HEK293 (cell line): Measurements from ENCODE around the gene RASD1.
A peak's percentile ranks its signal among the peaks of the same experiment; 100 is the strongest.

ENCODE experiments used
- CTCF ChIA-PET: fragments of 350-600 bp; formaldehyde crosslinking; extraction: SDS; loops from one replicate; lab custom pipeline; 2021; ENCODE audit warnings: antibody characterized with exemption; lab: Yijun Ruan, JAX
- POLR2A ChIA-PET: fragments of 300-600 bp; formaldehyde crosslinking; extraction: SDS; loops from one replicate; lab custom pipeline; 2020; ENCODE audit warnings: antibody characterized with exemption, inconsistent platforms; lab: Yijun Ruan, JAX
- H3K27ac ChIP-seq: fragments of 200-500 bp; sonication (Bioruptor generic); 2 replicates; pipeline ENCODE4 v1.5.1; 2014; ENCODE audit warnings: low read depth, low read length, control low read depth, inconsistent platforms; ENCODE audit errors: extremely low read depth
- H3K36me3 ChIP-seq, 2 experiments: fragments of 200-500 bp in 1 of 2; sonication (Bioruptor generic) in 1 of 2; 1 replicate in 1 of 2; 2 replicates in 1 of 2; pipeline ENCODE4 v1.5.1; 2014 to 2017; ENCODE audit warnings: inconsistent platforms in 2 of 2, low read length in 2 of 2; ENCODE audit not compliant: control insufficient read depth in 2 of 2, insufficient read depth in 1 of 2
- H3K4me1 ChIP-seq: fragments of 200-500 bp; sonication (Bioruptor generic); 2 replicates; pipeline ENCODE4 v1.5.1; 2014; ENCODE audit warnings: mild to moderate bottlenecking, low read length, inconsistent platforms; ENCODE audit not compliant: control insufficient read depth, insufficient read depth
- H3K4me3 ChIP-seq: 2 replicates; pipeline ENCODE4 v1.5.1; 2011; ENCODE audit warnings: low read depth, mild to moderate bottlenecking, control low read depth, low read length, moderate library complexity
- H3K9me3 ChIP-seq: fragments of 200-500 bp; sonication (Bioruptor generic); 2 replicates; pipeline ENCODE4 v1.5.1; 2014; ENCODE audit warnings: low read depth, low read length, inconsistent platforms; ENCODE audit not compliant: control insufficient read depth, insufficient read depth
- KLF1 ChIP-seq: fragments of 450-650 bp; formaldehyde crosslinking; IDR thresholded peaks from 2 replicates; pipeline ENCODE4 v1.5.1; 2016; ENCODE audit warnings: missing biosample characterization, missing genetic modification characterization
- KLF8 ChIP-seq: fragments of 450-650 bp; formaldehyde crosslinking; IDR thresholded peaks from 2 replicates; pipeline ENCODE4 v1.5.1; 2016; ENCODE audit warnings: missing biosample characterization, missing genetic modification characterization
- PRDM1 ChIP-seq: fragments of 450-650 bp; formaldehyde crosslinking; IDR thresholded peaks from 2 replicates; pipeline ENCODE4; 2016; ENCODE audit warnings: missing biosample characterization, missing genetic modification characterization
- REST ChIP-seq: fragments of 450-650 bp; formaldehyde crosslinking; IDR thresholded peaks from 2 replicates; pipeline ENCODE4 v1.5.1; 2016; ENCODE audit warnings: missing biosample characterization, missing genetic modification characterization
- YY1 ChIP-seq: fragments of 450-650 bp; formaldehyde crosslinking; IDR thresholded peaks from 2 replicates; pipeline ENCODE4 v1.5.1; 2018; ENCODE audit warnings: missing biosample characterization, missing genetic modification characterization
- ZBTB48 ChIP-seq: fragments of 450-650 bp; formaldehyde crosslinking; IDR thresholded peaks from 2 replicates; pipeline ENCODE4 v1.5.1; 2016; ENCODE audit warnings: missing biosample characterization, missing genetic modification characterization
- ZIC2 ChIP-seq: fragments of 450-650 bp; formaldehyde crosslinking; IDR thresholded peaks from 2 replicates; pipeline ENCODE4 v1.5.1; 2016; ENCODE audit warnings: missing biosample characterization, missing genetic modification characterization
- ZNF112 ChIP-seq: fragments of 450-650 bp; formaldehyde crosslinking; IDR thresholded peaks from 2 replicates; pipeline ENCODE4 v1.5.0; 2017; ENCODE audit warnings: missing biosample characterization, missing genetic modification characterization
- ZNF114 ChIP-seq: fragments of 450-650 bp; formaldehyde crosslinking; IDR thresholded peaks from 2 replicates; pipeline ENCODE4 v1.5.0; 2017; ENCODE audit warnings: missing biosample characterization, missing genetic modification characterization
- ZNF148 ChIP-seq: fragments of 450-650 bp; formaldehyde crosslinking; IDR thresholded peaks from 2 replicates; pipeline ENCODE4 v1.5.0; 2017; ENCODE audit warnings: missing biosample characterization, missing genetic modification characterization, borderline replicate concordance
- ZNF155 ChIP-seq: fragments of 450-650 bp; formaldehyde crosslinking; IDR thresholded peaks from 2 replicates; pipeline ENCODE4 v1.5.1; 2016; ENCODE audit warnings: missing biosample characterization, missing genetic modification characterization
- ZNF184 ChIP-seq: fragments of 450-650 bp; IDR thresholded peaks from 2 replicates; pipeline ENCODE4 v1.5.1; 2018; ENCODE audit warnings: missing biosample characterization, mild to moderate bottlenecking, missing genetic modification characterization
- ZNF23 ChIP-seq: fragments of 450-650 bp; formaldehyde crosslinking; IDR thresholded peaks from 2 replicates; pipeline ENCODE4 v1.5.1; 2016; ENCODE audit warnings: missing biosample characterization, missing genetic modification characterization, borderline replicate concordance
- ZNF354C ChIP-seq: fragments of 450-650 bp; formaldehyde crosslinking; IDR thresholded peaks from 2 replicates; pipeline ENCODE4 v1.5.1; 2016; ENCODE audit warnings: missing biosample characterization, missing genetic modification characterization, low read depth, borderline replicate concordance
- ZNF514 ChIP-seq: fragments of 450-650 bp; formaldehyde crosslinking; IDR thresholded peaks from 2 replicates; pipeline ENCODE4 v1.5.1; 2016; ENCODE audit warnings: missing biosample characterization, missing genetic modification characterization
- ZNF561 ChIP-seq: fragments of 450-650 bp; IDR thresholded peaks from 2 replicates; pipeline ENCODE4 v1.5.1; 2018; ENCODE audit warnings: missing biosample characterization, missing genetic modification characterization, borderline replicate concordance
- ZNF701 ChIP-seq: fragments of 450-650 bp; formaldehyde crosslinking; IDR thresholded peaks from 2 replicates; pipeline ENCODE4 v1.5.1; 2016; ENCODE audit warnings: missing biosample characterization, missing genetic modification characterization
- ZNF785 ChIP-seq: fragments of 450-650 bp; formaldehyde crosslinking; IDR thresholded peaks from 2 replicates; pipeline ENCODE4 v1.5.1; 2016; ENCODE audit warnings: missing biosample characterization, missing genetic modification characterization
- TF ChIP-seq, protein P1 (sequence below): fragments of 450-650 bp; formaldehyde crosslinking; IDR thresholded peaks from 2 replicates; pipeline ENCODE4 v1.5.1; 2016; ENCODE audit warnings: missing biosample characterization, missing genetic modification characterization

The RASD1 gene

GRCh38 chr17:17494499-17494869, 1.7 kb downstream of the RASD1 start (continued):
- TF ChIP-seq ZNF561 = no peak

DNA sequence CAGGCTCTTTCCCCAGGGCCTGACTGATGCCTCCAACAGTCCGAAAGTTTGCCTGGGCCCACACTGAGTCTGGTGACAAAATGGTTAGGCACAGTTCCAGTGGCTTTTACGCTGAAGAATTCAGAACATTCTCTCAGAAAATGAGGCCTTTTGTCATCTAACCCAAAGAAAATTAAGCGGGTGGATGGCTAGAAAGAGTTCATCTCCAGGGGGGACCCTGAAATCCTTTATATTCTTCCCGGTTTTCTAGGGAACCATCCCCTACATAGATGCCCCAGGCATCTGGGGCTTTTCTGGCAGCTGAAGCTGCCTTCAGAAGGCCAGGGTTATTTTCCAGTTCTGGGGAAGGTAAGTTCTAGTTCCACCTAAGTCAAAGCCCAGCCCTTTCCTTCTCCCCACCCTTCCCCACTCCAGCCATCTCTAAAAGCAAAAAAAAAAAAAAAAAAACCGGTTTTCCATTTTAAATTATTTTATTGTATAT, 2.2 kb downstream of the RASD1 start:
- no peaks in the 10 kb centered on the region for H3K4me1 ChIP-seq
- CTCF ChIA-PET = no interaction called here
- no peak overlapping the region for H3K27ac ChIP-seq
- H3K4me3 ChIP-seq = no peak overlapping the region
- H3K9me3 ChIP-seq = no peaks in the 10 kb centered on the region
- TF ChIP-seq ZNF155 (tag by site-specific recombination) (no peak), ZNF114 (tag by site-specific recombination) (no peak)
- POLR2A ChIA-PET = no interaction called here
- H3K36me3 ChIP-seq = peaks cover under 1 to 48% of the 10 kb centered on the region in 2 experiments

GRCh38 chr17:17493249-17493985, 2.8 kb downstream of the RASD1 start:
- TF ChIP-seq YY1 (tag by site-specific recombination) = no peak
- no peak for TF ChIP-seq ZNF112 (tag by site-specific recombination)
- TF ChIP-seq ZNF514 = no peak
- TF ChIP-seq KLF1 = peak; percentile 64
- TF ChIP-seq ZNF354C (tag by site-specific recombination) = no peak
- no peak for TF ChIP-seq ZBTB48 (tag by site-specific recombination)
- peak; percentile 88 for TF ChIP-seq ZIC2 (tag by site-specific recombination)
- TF ChIP-seq, protein P1, sequence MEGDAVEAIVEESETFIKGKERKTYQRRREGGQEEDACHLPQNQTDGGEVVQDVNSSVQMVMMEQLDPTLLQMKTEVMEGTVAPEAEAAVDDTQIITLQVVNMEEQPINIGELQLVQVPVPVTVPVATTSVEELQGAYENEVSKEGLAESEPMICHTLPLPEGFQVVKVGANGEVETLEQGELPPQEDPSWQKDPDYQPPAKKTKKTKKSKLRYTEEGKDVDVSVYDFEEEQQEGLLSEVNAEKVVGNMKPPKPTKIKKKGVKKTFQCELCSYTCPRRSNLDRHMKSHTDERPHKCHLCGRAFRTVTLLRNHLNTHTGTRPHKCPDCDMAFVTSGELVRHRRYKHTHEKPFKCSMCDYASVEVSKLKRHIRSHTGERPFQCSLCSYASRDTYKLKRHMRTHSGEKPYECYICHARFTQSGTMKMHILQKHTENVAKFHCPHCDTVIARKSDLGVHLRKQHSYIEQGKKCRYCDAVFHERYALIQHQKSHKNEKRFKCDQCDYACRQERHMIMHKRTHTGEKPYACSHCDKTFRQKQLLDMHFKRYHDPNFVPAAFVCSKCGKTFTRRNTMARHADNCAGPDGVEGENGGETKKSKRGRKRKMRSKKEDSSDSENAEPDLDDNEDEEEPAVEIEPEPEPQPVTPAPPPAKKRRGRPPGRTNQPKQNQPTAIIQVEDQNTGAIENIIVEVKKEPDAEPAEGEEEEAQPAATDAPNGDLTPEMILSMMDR (tag by site-specific recombination) = no peak
- TF ChIP-seq PRDM1 (tag by site-specific recombination) = no peak
- TF ChIP-seq ZNF561 = no peak
- no peak for TF ChIP-seq ZNF184 (tag by site-specific recombination)
- TF ChIP-seq ZNF785 (tag by site-specific recombination) = no peak
- TF ChIP-seq ZNF148 = no peak
- TF ChIP-seq ZNF701 = no peak
- TF ChIP-seq REST (tag by site-specific recombination) = no peak
- no peak for TF ChIP-seq ZNF23
- no peak for TF ChIP-seq KLF8 (tag by site-specific recombination)
- TF ChIP-seq, all 188 proteins: peak for 2
- ChIA-PET POLR2A (no interaction called here), CTCF (no interaction called here)
- Histone ChIP-seq H3K27ac (no peak overlapping the region), H3K4me3 (no peak overlapping the region), H3K4me1 (no peaks in the 10 kb centered on the region), H3K36me3 (peaks cover 7 to 52% of the 10 kb centered on the region in 2 experiments), H3K9me3 (no peaks in the 10 kb centered on the region)
